Adrenal gland (tissue), 12 donors: ENCODE measurements around the gene IKZF3. TPM values are rescaled to one million over a fixed set of nuclear protein-coding genes. Genes with fewer than 3 reads are reported as not detected.

Experiments used
- DNase-seq, 7 donors: peaks; one replicate each; pipeline ENCODE4 v3.0.0-alpha.2; 2019 to 2020
- H3K27ac ChIP-seq, 5 donors: fragments of 200-600 bp; sonication (generic) in 4 of 5; 1 replicate in 3 of 5; 2 replicates in 2 of 5; pipeline versions ENCODE4 v1.5.1 to v1.8.0; 2016 to 2020; ENCODE audit warnings: mild to moderate bottlenecking in 1 of 5
- H3K27me3 ChIP-seq: fragments of 200-600 bp; 2 replicates; pipeline ENCODE4 v1.8.0; 2021
- H3K36me3 ChIP-seq, 2 donors: fragments of 200-600 bp; replicated peaks in 1 of 2; 1 replicate in 1 of 2; 2 replicates in 1 of 2; pipeline versions ENCODE4 v1.5.1 to v1.8.0; 2018 to 2022
- H3K4me1 ChIP-seq, 2 donors: fragments of 200-600 bp; replicated peaks in 1 of 2; 1 replicate in 1 of 2; 2 replicates in 1 of 2; pipeline versions ENCODE4 v1.5.1 to v1.8.0; 2018 to 2021
- H3K4me3 ChIP-seq, 4 donors: fragments of 200-600 bp; sonication (generic) in 3 of 4; one replicate each; pipeline ENCODE4 v1.5.1; 2016 to 2018
- H3K9me3 ChIP-seq, 3 donors: fragments of 200-600 bp; sonication (generic) in 1 of 3; replicated peaks in 1 of 3; 1 replicate in 2 of 3; 2 replicates in 1 of 3; pipeline versions ENCODE4 v1.5.1 to v1.8.0; 2016 to 2021
- POLR2A ChIP-seq, 2 donors: fragments of 450-650 bp; IDR thresholded peaks; one replicate each; pipeline ENCODE4 v1.6.1; 2017; ENCODE audit warnings: antibody characterized with exemption in 2 of 2, mild to moderate bottlenecking in 2 of 2, moderate library complexity in 1 of 2
- WGBS, 4 donors: extraction: QIAGEN DNeasy Blood & Tissue Kit in 2 of 4; methylation state at CpG; one replicate each; pipeline versions ENCODE4 v1.1.5 to v1.1.7; 2013 to 2017; 5-methylcytosine and 5-hydroxymethylcytosine counted together
- intact Hi-C, 2 donors: fragments of 100-400 bp; cut with DNase I; formaldehyde crosslinking; loops; one replicate each; pipeline versions ENCODE4 v1.14.1 to v1.15.0; 2022 to 2023
- polyA plus RNA-seq, 3 donors: library from polyadenylated mRNA; stranded (reverse); fragments of 200-250 nt in 2 of 3; fragments of 350-450 nt in 1 of 3; fragmentation: Illumina TruSeq in 1 of 3; extraction: RNeasy Lipid Tissue Mini Kit (QIAGEN cat#74804) in 1 of 3; gene quantifications; one replicate each; pipeline ENCODE4 v1.2.3, GENCODE V29; 2013 to 2014
- total RNA-seq, 9 donors: library from RNA; depleted of rRNA in 4 of 9; stranded (reverse); fragments of >200 nt in 4 of 9; fragments of 120-200 nt in 1 of 9; fragmentation: NEBNext Ultra II Directional in 1 of 9; extraction: Animal tissue kit (Norgen Biotek cat#: 25700) in 1 of 9; gene quantifications; one replicate each; pipeline versions ENCODE4 v1.1.0 to v1.2.4, GENCODE V29; 2013 to 2023
- TF ChIP-seq, protein P1 (sequence below), 6 experiments: fragments of 450-650 bp in 4 of 6; fragments of 200-600 bp in 2 of 6; sonication (generic) in 1 of 6; IDR thresholded peaks; 1 replicate in 5 of 6; 2 replicates in 1 of 6; pipeline versions ENCODE4 v1.5.1 to v1.8.0; 2016 to 2021; ENCODE audit warnings: antibody characterized with exemption in 6 of 6, mild to moderate bottlenecking in 2 of 6, moderate library complexity in 1 of 6
- donor health status: healthy with polysubstance abuse.
- donor health status: Bipolar disorder and iron deficiency.
- donor health status: DM: yes; HTN: yes; CAD: no.
- donor health status: DM: no; HTN: no; CAD: no.
- donor health status: DM: no; HTN: no; CAD: no.
- donor health status: DM: yes; HTN: yes; CAD: no.

The IKZF3 gene
- total and polyA plus RNA-seq, 12 donors = 0.06 to 3.6 (median 0.86) TPM

- TF ChIP-seq POLR2A (IDR thresholded peaks at IDR 0.05) = no peak
- TF ChIP-seq, protein P1, sequence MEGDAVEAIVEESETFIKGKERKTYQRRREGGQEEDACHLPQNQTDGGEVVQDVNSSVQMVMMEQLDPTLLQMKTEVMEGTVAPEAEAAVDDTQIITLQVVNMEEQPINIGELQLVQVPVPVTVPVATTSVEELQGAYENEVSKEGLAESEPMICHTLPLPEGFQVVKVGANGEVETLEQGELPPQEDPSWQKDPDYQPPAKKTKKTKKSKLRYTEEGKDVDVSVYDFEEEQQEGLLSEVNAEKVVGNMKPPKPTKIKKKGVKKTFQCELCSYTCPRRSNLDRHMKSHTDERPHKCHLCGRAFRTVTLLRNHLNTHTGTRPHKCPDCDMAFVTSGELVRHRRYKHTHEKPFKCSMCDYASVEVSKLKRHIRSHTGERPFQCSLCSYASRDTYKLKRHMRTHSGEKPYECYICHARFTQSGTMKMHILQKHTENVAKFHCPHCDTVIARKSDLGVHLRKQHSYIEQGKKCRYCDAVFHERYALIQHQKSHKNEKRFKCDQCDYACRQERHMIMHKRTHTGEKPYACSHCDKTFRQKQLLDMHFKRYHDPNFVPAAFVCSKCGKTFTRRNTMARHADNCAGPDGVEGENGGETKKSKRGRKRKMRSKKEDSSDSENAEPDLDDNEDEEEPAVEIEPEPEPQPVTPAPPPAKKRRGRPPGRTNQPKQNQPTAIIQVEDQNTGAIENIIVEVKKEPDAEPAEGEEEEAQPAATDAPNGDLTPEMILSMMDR (IDR thresholded peaks at IDR 0.05) = no peak
- H3K27me3 ChIP-seq = peaks cover 13% of the 10 kb centered on the region
- intact Hi-C loops = no loop called here
- H3K4me3 ChIP-seq = no peak overlapping the region
- no peaks in the 10 kb centered on the region for H3K4me1 ChIP-seq
- H3K27ac ChIP-seq = no peak overlapping the region
- 78 to 92% (median 85%) methylated on average over 3 to 10 of the region's 10 CpGs for WGBS, 4 donors
- no peak for DNase-seq
- no peaks in the 10 kb centered on the region for H3K36me3 ChIP-seq
- no peaks in the 10 kb centered on the region for H3K9me3 ChIP-seq
These were observed 102.1 kb downstream of the IKZF3 start for GRCh38 chr17:39761861-39762496.

GRCh38 chr17:39759204-39759603 is 104.9 kb downstream of the IKZF3 start:
- H3K4me3 ChIP-seq = no peak overlapping the region
- no peaks in the 10 kb centered on the region for H3K9me3 ChIP-seq
- WGBS, 4 donors = 73 to 81% (median 79%) methylated on average over 5 of the region's 5 CpGs
- no peak for DNase-seq
- H3K27ac ChIP-seq = no peak overlapping the region
- H3K4me1 ChIP-seq = peaks cover 5% of the 10 kb centered on the region in 2 donors
- no peaks in the 10 kb centered on the region for H3K36me3 ChIP-seq
- TF ChIP-seq, protein P1 (IDR thresholded peaks at IDR 0.05) = no peak
- intact Hi-C loops = loop anchor here in 1 of 2 donors (10.0 kb wide), 1 partner anchor 214 kb away; no protein-coding TSS in a partner anchor
- H3K27me3 ChIP-seq = peaks cover 9% of the 10 kb centered on the region

GRCh38 chr17:39757931-39758873 is 105.9 kb downstream of the IKZF3 start:
- H3K9me3 ChIP-seq = no peaks in the 10 kb centered on the region
- no peaks in the 10 kb centered on the region for H3K36me3 ChIP-seq
- no peak overlapping the region for H3K27ac ChIP-seq
- DNase-seq = no peak
- peaks cover 9% of the 10 kb centered on the region for H3K27me3 ChIP-seq
- TF ChIP-seq, protein P1 (IDR thresholded peaks at IDR 0.05) = no peak
- TF ChIP-seq POLR2A (IDR thresholded peaks at IDR 0.05) = no peak
- H3K4me3 ChIP-seq = no peak overlapping the region
- peaks cover 5 to 13% of the 10 kb centered on the region in 2 donors for H3K4me1 ChIP-seq
- 51 to 65% (median 60%) methylated on average over 10 to 12 of the region's 12 CpGs for WGBS, 4 donors
- intact Hi-C loops = loop anchor here in 1 of 2 donors (2.0 to 10.0 kb wide), 2 partner anchors 137 to 213 kb away; no protein-coding TSS in a partner anchor

- Histone ChIP-seq H3K36me3 (no peaks in the 10 kb centered on the region), H3K9me3 (no peaks in the 10 kb centered on the region), H3K27ac (no peak overlapping the region), H3K4me1 (peaks cover 5 to 15% of the 10 kb centered on the region in 2 donors), H3K27me3 (no peaks in the 10 kb centered on the region), H3K4me3 (no peak overlapping the region)
- intact Hi-C loops = loop anchor here in 1 of 2 donors (2.0 to 10.0 kb wide), 2 partner anchors 136 to 212 kb away; no protein-coding TSS in a partner anchor
- TF ChIP-seq, protein P1 (IDR thresholded peaks at IDR 0.05) = no peak
- TF ChIP-seq POLR2A (IDR thresholded peaks at IDR 0.05) = no peak
- no peak for DNase-seq
- WGBS, 4 donors = 61 to 73% (median 68%) methylated on average over 4 of the region's 4 CpGs
These were observed 106.9 kb downstream of the IKZF3 start for GRCh38 chr17:39757176-39757662.
